ENCODE measurements around the gene LRRN4.
"Not testable (repeated sequence)": the region's sequence is repeated elsewhere in the genome, so short reads cannot be mapped to it uniquely, and the experiment has no call there.

The LRRN4 gene

DNA sequence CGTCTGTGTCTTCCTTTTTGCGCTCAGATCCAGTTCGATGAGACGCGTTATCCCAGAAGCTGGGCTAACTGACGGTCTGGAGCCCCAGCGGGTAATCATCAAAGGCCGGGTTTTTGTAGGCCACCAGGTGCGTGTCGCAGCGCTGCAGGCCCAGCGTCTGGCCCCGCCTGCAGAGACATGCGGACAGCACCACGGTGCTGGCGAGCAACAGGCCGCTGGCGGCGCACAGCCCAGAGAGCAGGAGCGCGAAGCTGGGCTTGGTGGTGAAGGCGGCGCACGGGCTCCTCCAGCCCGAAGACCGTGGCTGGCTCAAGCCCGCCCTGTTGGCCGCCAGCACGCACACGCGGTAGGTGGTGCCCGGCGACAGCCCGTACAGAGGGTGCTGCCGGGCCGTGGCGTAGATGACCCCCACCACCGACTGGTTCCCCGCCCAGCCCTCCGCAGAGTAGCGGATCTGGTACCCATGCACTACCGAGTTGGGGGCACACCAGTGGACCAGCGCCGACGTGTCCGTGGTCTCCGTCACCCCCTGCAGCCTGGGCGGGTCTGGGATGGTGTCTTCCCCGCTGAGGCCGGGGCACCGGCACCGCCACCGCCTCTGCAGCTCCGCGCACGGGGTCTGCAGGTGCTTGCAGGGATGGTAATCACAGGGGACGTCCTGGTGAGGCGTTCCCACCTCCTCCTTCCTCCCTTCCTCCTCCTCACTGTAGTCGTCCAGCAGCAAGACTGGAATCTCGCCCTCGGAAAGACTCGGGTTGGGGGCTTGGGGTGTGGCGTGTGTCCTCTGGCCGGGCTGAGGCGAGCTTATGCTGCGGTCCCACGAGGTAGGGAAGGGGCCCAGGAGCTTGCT, 12.7 kb downstream of the LRRN4 start:
- DNase-seq (ENCODE audit: low spot score): no peak
- TF ChIP-seq, protein P1, sequence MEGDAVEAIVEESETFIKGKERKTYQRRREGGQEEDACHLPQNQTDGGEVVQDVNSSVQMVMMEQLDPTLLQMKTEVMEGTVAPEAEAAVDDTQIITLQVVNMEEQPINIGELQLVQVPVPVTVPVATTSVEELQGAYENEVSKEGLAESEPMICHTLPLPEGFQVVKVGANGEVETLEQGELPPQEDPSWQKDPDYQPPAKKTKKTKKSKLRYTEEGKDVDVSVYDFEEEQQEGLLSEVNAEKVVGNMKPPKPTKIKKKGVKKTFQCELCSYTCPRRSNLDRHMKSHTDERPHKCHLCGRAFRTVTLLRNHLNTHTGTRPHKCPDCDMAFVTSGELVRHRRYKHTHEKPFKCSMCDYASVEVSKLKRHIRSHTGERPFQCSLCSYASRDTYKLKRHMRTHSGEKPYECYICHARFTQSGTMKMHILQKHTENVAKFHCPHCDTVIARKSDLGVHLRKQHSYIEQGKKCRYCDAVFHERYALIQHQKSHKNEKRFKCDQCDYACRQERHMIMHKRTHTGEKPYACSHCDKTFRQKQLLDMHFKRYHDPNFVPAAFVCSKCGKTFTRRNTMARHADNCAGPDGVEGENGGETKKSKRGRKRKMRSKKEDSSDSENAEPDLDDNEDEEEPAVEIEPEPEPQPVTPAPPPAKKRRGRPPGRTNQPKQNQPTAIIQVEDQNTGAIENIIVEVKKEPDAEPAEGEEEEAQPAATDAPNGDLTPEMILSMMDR (IDR thresholded peaks at IDR 0.05; ENCODE audit: extremely low read depth, missing control alignments): no peak

DNA sequence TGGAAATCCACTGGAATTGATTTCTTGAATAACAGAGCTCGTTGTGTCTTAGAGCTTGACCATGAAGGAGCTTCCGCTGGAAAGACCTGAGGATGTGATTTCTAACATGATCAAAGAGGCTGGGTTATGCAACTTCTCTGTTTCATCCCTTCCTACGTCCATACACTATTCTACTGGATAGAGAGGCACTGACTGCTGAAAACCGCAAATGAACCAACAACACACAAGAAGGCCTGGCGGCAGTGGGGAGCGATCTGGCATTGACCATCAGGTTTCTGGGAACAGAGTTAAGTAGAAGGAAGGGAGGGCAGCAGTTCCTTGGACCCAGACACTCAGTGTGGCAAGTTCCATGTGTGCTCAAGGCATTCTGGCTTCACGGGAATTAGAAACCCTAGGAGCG, 13.3 kb downstream of the LRRN4 start:
- no peak for DNase-seq (ENCODE audit: low spot score)
- TF ChIP-seq, protein P1 (IDR thresholded peaks at IDR 0.05; ENCODE audit: extremely low read depth, missing control alignments): no peak

DNA sequence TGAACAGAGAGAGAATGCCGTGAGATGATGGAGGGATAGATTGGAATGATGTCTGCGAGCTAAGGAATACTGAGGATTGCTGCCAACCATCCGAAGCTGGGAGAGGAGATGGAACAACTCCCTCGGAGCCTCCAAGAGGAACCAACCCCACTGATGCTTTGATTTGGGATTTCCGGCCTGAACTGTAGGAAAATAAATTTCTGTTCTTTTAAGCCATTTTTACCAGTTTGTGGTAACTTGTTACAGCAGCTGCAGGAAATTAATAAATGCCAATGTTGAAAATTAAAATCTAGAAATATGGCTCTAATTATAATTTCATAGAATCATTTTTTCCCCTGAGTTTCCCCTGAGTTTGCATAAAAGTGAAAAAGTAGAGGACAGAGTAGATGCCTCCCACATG, 14.1 kb downstream of the LRRN4 start:
- TF ChIP-seq, protein P1 (IDR thresholded peaks at IDR 0.05; ENCODE audit: extremely low read depth, missing control alignments): no peak
- no peak for DNase-seq (ENCODE audit: low spot score)

DNA sequence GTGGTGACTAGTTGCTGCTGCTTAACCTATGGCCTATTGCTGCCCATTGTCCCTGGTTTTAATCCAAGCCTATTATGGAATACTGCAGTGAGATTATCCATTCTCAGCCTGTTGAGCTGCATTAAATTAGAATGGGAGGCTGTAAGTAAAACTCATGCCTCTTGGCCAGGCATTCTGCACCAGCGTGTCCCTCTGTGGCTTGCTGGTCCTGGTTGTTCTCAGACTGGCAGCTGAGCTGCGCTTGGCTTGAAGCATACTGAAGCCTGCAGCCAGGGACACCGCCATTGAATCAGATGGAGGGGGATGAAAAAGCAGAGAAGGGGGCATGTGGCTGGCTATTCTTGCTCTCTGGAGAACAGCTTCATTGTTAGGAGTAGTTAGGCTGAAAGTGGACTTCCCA, 15.6 kb downstream of the LRRN4 start:
- TF ChIP-seq, protein P1 (IDR thresholded peaks at IDR 0.05; ENCODE audit: extremely low read depth, missing control alignments): no peak
- no peak for DNase-seq (ENCODE audit: low spot score)

DNA sequence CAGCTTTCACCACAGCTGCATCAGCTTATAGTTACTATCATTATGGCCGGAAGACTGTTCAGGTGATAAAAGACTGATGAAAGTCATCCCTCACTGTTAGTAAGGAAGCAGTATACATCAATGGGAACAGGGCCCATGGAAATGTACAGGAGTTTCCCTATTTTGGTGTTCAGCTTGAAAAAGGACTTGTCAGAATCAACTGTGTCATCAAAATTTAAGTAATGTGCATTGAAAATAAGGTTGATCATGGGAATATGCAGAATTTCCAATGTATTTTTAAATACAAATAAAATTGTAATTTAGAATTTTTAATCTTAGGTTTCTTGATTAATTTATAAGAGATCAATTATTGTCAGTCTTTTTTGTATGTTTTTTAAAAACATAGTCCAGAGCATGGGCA, 16.8 kb downstream of the LRRN4 start:
- DNase-seq (ENCODE audit: low spot score): no peak
- TF ChIP-seq, protein P1 (IDR thresholded peaks at IDR 0.05; ENCODE audit: extremely low read depth, missing control alignments): no peak

DNA sequence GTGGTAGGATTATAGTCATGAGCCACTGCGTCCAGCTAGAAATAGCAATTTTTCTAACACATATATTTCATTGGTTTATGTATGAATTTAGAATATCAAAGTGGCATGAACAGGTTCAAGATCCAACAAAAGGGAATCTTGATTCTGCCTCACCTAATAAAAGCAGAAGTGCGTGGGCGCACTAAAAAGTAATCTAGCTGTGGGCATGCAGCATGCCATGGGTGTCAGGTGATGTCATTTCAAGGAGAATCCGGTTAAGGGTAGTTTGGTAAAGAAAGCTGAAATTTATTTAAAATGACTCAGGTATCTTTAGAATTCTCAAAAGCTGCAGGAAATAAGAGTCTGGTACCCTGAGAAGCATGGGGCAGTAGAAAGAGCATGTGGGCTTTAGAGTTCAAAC, 17.6 kb downstream of the LRRN4 start:
- DNase-seq (ENCODE audit: low spot score): no peak
- TF ChIP-seq, protein P1 (IDR thresholded peaks at IDR 0.05; ENCODE audit: extremely low read depth, missing control alignments): no peak

DNA sequence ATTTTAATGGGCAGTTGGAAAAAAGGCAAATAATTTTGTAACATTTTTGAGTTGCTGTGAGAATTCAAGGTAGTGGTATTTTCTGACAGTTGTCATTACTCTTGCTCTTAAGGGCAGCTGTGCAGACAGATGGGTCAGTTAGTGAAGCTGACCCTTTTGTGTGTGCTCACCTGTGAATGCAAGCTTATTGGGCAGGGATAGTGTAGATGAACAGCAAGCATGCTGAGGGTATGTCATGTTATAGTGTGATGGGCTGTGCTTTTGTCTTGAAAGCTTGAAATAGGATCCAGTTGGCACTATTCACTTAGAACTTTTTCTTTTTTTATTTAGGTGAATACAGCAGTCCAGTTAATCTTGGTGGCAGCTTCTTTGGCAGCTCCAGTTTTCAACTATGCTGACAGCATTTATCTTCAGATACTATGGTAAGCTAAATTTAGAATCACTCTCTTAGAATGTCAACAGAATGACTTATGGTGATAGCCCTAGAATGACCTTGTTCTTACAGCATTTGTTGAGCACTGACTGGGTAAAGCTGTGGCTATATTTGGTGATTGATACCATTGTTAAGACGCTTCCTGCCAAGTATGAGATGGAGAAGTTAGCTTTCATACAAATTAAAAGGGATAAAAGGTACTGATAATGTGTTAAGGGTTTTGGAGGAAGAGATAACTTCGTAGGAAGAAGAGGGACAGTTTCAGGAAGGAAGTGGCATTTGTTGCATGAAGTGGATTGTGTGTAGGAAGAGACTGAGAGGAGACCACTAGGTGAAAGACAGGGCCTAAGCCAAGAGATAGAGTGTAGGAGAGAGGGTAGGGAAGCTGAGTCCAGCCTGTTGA, 19.5 kb downstream of the LRRN4 start:
- TF ChIP-seq, protein P1 (IDR thresholded peaks at IDR 0.05; ENCODE audit: extremely low read depth, missing control alignments): no peak
- no peak for DNase-seq (ENCODE audit: low spot score)

DNA sequence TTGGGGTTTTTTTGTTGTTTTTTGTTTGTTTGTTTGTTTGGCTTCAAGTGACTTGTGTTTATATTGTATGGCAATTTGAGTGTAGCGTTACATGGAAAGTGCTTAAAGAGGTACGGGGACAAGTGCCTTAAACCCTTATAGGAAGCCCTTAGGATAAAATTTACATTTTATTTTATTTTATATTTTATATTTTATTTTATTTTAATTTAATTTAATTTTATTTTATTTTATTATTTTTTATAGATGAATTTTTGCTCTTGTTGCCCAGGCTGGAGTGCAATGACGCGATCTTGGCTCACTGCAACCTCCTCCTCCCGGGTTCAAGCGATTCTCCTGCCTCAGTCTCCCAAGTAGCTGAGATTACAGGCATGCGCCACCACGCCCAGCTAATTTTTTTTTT, 21.0 kb downstream of the LRRN4 start:
- not testable (repeated sequence) for DNase-seq (ENCODE audit: low spot score)

Measured in GM20000 (cell line).